ENCODE data around the gene AHNAK. TPM values are rescaled to one million over a fixed set of nuclear protein-coding genes. Genes with fewer than 3 reads are reported as not detected.

The AHNAK gene
- total and polyA plus RNA-seq, 8 donors: 176 to 636 (median 219) TPM

DNA sequence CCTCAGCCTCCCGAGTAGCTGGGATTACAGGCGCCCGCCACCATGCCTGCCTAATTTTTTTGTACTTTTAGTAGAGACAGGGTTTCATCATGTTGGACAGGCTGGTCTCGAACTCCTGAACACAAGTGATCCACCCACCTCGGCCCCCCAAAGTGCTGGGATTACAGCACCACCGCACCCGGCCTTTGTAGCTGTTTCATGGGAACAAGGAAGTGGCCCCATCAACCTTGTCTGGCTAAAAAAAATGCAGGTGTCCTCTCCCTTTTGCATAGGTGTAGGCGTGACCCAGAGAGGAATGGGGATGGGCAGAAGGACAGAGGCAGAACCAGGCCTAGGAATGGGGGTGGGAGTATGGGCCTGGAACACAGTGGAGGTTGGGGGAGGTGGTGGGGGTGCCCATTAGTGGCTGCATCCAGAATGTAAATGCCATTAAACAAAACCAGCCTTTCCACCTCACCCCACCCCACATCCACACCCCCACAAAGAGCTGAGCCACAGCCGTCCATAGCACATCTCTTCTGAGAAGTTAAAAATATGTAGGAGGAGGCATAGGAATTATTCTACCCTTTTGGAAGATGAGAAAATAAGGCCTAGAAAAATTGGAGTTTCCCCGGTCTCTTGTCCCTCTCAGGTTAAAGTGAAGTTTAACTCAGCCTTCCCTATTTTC, 150.6 kb downstream of the AHNAK start:
- Histone ChIP-seq H3K4me3 (no peak overlapping the region), H3K9me3 (no peaks in the 10 kb centered on the region), H3K27ac (no peak overlapping the region), H3K27me3 (no peaks in the 10 kb centered on the region), H3K4me1 (peaks cover 18 to 20% of the 10 kb centered on the region in 2 donors), H3K36me3 (no peaks in the 10 kb centered on the region)
- TF ChIP-seq, protein P1, sequence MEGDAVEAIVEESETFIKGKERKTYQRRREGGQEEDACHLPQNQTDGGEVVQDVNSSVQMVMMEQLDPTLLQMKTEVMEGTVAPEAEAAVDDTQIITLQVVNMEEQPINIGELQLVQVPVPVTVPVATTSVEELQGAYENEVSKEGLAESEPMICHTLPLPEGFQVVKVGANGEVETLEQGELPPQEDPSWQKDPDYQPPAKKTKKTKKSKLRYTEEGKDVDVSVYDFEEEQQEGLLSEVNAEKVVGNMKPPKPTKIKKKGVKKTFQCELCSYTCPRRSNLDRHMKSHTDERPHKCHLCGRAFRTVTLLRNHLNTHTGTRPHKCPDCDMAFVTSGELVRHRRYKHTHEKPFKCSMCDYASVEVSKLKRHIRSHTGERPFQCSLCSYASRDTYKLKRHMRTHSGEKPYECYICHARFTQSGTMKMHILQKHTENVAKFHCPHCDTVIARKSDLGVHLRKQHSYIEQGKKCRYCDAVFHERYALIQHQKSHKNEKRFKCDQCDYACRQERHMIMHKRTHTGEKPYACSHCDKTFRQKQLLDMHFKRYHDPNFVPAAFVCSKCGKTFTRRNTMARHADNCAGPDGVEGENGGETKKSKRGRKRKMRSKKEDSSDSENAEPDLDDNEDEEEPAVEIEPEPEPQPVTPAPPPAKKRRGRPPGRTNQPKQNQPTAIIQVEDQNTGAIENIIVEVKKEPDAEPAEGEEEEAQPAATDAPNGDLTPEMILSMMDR (IDR thresholded peaks at IDR 0.05): no peak
- no peak for DNase-seq
- intact Hi-C loops (cut with DNase I): no loop called here
- ATAC-seq: no peak

DNA sequence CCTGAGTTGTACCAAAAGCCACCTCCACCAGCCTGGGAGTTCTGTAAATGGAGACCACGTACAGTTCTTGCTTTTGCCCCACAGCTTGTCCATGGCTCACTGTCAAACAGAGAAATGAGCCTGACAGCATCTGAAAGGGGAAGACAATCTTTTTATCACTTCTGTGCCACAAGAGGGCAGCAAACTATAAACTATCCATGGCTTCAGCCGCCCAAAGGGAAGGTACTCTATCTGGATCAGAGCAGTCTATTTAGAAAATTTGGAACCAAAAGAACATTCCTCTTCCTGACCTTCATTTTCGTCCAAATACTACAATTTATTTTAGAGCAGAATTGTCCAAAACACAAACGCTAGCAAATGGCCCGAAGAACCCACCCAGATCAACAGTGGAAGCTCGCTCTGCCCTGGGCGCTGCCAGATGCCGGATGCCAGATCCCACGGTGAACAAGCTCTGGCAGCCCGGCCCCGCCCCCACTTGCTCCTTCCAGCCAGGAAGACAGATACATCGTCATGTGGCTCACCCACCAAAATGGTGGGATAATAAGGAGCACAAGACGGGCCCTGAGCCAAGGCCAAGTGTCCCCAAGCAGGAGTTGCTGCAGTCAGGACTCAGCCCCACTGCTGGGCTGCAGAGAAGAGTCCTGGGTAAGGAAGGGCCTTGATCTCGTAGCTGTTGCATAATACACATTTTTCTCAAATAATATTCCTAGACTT, 151.6 kb downstream of the AHNAK start:
- DNase-seq (peak; percentile 58 to 92 (median 86)), ATAC-seq (peak; percentile 93)
- Histone ChIP-seq H3K36me3 (no peaks in the 10 kb centered on the region), H3K4me1 (peaks cover 13 to 20% of the 10 kb centered on the region in 2 donors), H3K27ac (peak overlapping the region; percentile 26 to 41), H3K27me3 (no peaks in the 10 kb centered on the region), H3K4me3 (peak overlapping the region in 1 of 2 donors; percentile 11), H3K9me3 (no peaks in the 10 kb centered on the region)
- TF ChIP-seq, protein P1 (IDR thresholded peaks at IDR 0.05): peak; percentile 39 to 69
- intact Hi-C loops (cut with DNase I): no loop called here

DNA sequence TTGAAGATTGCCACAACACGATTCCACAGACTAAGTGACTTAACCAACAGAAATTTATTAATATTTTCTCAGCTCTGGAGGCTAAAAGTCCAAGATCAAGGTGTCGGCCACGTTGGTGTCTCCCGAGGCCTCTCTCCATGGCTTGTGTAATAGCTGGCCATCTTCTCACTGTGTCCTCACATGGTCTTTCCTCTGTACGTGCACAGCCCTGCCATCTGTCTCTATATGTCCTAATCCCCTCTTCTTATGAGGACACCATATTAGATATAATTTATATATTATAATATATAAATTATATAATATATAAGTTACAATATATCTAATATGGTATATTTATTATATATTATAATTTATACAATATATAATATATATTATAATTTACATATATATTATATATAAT, 152.9 kb downstream of the AHNAK start:
- intact Hi-C loops (cut with DNase I): no loop called here
- no peak for ATAC-seq

DNA sequence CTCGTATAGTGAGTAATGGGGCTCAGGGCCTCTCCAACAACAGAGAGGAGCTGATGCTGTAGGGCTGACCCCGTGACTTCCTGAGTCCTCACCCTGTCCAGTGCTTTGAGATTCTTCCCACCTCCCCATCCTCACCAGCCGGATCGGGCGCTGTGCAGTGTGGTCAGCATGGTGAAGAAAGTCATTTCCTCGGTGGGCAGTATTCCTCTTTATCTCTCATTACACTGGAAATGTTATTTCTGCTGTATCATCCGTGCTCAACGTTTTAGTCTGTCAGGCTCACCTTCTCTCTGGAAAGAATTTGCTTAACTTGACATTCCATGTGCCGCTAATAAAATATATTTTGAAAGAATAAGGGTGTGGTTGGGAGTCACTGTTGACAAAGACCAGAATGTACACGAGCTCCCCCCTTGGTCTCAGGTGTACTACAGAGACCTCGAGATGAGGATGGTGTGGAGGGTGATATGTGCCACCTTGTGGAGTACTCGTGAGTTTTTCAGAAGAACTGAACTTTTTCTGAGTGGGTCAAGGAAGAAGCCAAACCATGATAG, 153.5 kb downstream of the AHNAK start:
- H3K36me3 ChIP-seq: no peaks in the 10 kb centered on the region
- DNase-seq: no peak
- H3K27ac ChIP-seq: no peak overlapping the region
- TF ChIP-seq, protein P1 (IDR thresholded peaks at IDR 0.05): no peak
- H3K4me1 ChIP-seq: peaks cover 5 to 14% of the 10 kb centered on the region in 2 donors
- no peak for ATAC-seq
- H3K9me3 ChIP-seq: no peaks in the 10 kb centered on the region
- no peak overlapping the region for H3K4me3 ChIP-seq
- intact Hi-C loops (cut with DNase I): no loop called here
- H3K27me3 ChIP-seq: no peaks in the 10 kb centered on the region

More for the DNA sequence above, 152.9 kb downstream of the AHNAK start:
- TF ChIP-seq, protein P1 (IDR thresholded peaks at IDR 0.05): no peak
- H3K27ac ChIP-seq: no peak overlapping the region
- no peaks in the 10 kb centered on the region for H3K36me3 ChIP-seq
- no peak for DNase-seq
- peaks cover 5 to 20% of the 10 kb centered on the region in 2 donors for H3K4me1 ChIP-seq
- H3K4me3 ChIP-seq: no peak overlapping the region
- no peaks in the 10 kb centered on the region for H3K27me3 ChIP-seq
- H3K9me3 ChIP-seq: no peaks in the 10 kb centered on the region

DNA sequence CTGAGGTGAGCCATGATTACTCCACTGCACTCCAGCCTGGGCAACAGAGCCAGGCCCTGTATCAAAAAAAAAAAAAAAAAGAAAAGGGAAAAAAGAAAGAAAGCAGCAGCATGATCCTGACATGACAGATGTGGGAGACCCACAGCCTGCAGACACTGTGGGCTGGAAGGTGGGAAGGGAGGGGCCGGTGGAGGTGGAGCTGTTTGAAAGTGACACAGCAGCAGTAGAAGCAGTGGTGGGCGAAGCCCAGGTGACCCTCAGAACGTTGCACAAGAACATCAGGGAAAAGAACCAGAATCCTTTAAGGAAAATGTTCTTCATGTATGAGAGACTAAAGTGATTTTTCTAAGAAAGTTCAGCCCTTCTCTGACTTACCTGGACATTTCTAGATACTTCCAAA, 154.1 kb downstream of the AHNAK start:
- TF ChIP-seq, protein P1 (IDR thresholded peaks at IDR 0.05): no peak
- H3K27me3 ChIP-seq: no peaks in the 10 kb centered on the region
- H3K9me3 ChIP-seq: no peaks in the 10 kb centered on the region
- DNase-seq (no peak), ATAC-seq (no peak)
- H3K36me3 ChIP-seq: no peaks in the 10 kb centered on the region
- H3K4me1 ChIP-seq: peaks cover 5 to 9% of the 10 kb centered on the region in 2 donors
- no peak overlapping the region for H3K4me3 ChIP-seq
- H3K27ac ChIP-seq: no peak overlapping the region
- intact Hi-C loops (cut with DNase I): no loop called here

Measured in left lung (tissue), 10 donors.